NCI-H460 (cell line): ENCODE measurements around the gene CD37. TPM values are rescaled to one million over a fixed set of nuclear protein-coding genes. Genes with fewer than 3 reads are reported as not detected.
A peak's percentile ranks its signal among the peaks of the same experiment; 100 is the strongest.
"Not testable (repeated sequence)": the region's sequence is repeated elsewhere in the genome, so short reads cannot be mapped to it uniquely, and the experiment has no call there.

Experiments
- DNase-seq: peaks from one replicate; pipeline ENCODE4 v3.0.0-alpha.2; 2016; ENCODE audit warnings: low read depth; ENCODE audit errors: extremely low read depth
- total RNA-seq: library from RNA; depleted of rRNA; stranded (reverse); fragments of >200 nt; shearing (Covaris generic); gene quantifications from 2 replicates; pipeline ENCODE4 v1.2.3, GENCODE V29; 2014

The CD37 gene
- total RNA-seq, 1 experiment from 2014 or later, result not detected

- DNase-seq, result no peak
Observed at GRCh38 chr19:49327878-49328544, 7.2 kb upstream of the CD37 start.

- no peak for DNase-seq
Observed at GRCh38 chr19:49328741-49329140, 6.5 kb upstream of the CD37 start.

- DNase-seq, result not testable (repeated sequence)
Observed at GRCh38 chr19:49331187-49331586, 4.0 kb upstream of the CD37 start.

- DNase-seq, result peak; percentile 25
Observed at GRCh38 chr19:49331616-49332055, 3.6 kb upstream of the CD37 start.

- not testable (repeated sequence) for DNase-seq
Observed at GRCh38 chr19:49332691-49333417, 2.4 kb upstream of the CD37 start.

GRCh38 chr19:49333418-49333805 lies 1.8 kb upstream of the CD37 start:
- DNase-seq, result no peak

- no peak for DNase-seq
Observed at GRCh38 chr19:49333811-49334288, 1.4 kb upstream of the CD37 start.

GRCh38 chr19:49335784-49336481 lies 727 bp downstream of the CD37 start:
- no peak for DNase-seq

- no peak for DNase-seq
Observed at GRCh38 chr19:49336482-49337266, 1.5 kb downstream of the CD37 start.

- no peak for DNase-seq
Observed at GRCh38 chr19:49337267-49338022, 2.2 kb downstream of the CD37 start.

- no peak for DNase-seq
Observed at GRCh38 chr19:49338023-49338677, 2.9 kb downstream of the CD37 start.

- no peak for DNase-seq
Observed at GRCh38 chr19:49338691-49339300, 3.6 kb downstream of the CD37 start.

GRCh38 chr19:49339301-49340068 lies 4.3 kb downstream of the CD37 start:
- peak; percentile 44 for DNase-seq

- no peak for DNase-seq
Observed at GRCh38 chr19:49340069-49340864, 5.1 kb downstream of the CD37 start.

- DNase-seq, result no peak
Observed at GRCh38 chr19:49340865-49341718, 5.9 kb downstream of the CD37 start.

GRCh38 chr19:49342291-49342721 lies 7.1 kb downstream of the CD37 start:
- DNase-seq, result no peak
